ENCODE data around the gene NFKBIB.
A peak's percentile ranks its signal among the peaks of the same experiment; 100 is the strongest.
"Not testable (repeated sequence)": the region's sequence is repeated elsewhere in the genome, so short reads cannot be mapped to it uniquely, and the experiment has no call there.

Gene NFKBIB

GRCh38 chr19:38924388-38924787 lies 24.6 kb downstream of the NFKBIB start:
- DNase-seq = no peak

- no peak for DNase-seq
Observed at GRCh38 chr19:38928391-38929001, 28.7 kb downstream of the NFKBIB start.

- DNase-seq = peak; percentile 67 to 100 (median 96)
Observed at GRCh38 chr19:38929929-38930775, 30.4 kb downstream of the NFKBIB start, which contains the start of gene SARS2. SARS2 (minus strand) TSS chr19:38930763; CDS start chr19:38930736, 27 bp downstream.

GRCh38 chr19:38930776-38931520 lies 31.2 kb downstream of the NFKBIB start, which contains the start of gene MRPS12:
MRPS12 (plus strand) TSS chr19:38930944; CDS start chr19:38931295, 351 bp downstream.
- DNase-seq = peak in 45 of 56 donors; percentile 77 to 99 (median 98)

GRCh38 chr19:38931521-38931793 lies 31.7 kb downstream of the NFKBIB start:
- DNase-seq = no peak

- DNase-seq = no peak
Observed at GRCh38 chr19:38932425-38933179, 32.8 kb downstream of the NFKBIB start.

GRCh38 chr19:38933544-38933943 lies 33.8 kb downstream of the NFKBIB start:
- DNase-seq = no peak

- no peak for DNase-seq
Observed at GRCh38 chr19:38939957-38940356, 40.2 kb downstream of the NFKBIB start.

- not testable (repeated sequence) for DNase-seq
Observed at GRCh38 chr19:38941466-38941865, 41.7 kb downstream of the NFKBIB start.

GRCh38 chr19:38941979-38942378 lies 42.2 kb downstream of the NFKBIB start:
- no peak for DNase-seq

GRCh38 chr19:38942471-38943181 lies 42.9 kb downstream of the NFKBIB start:
- DNase-seq = no peak

- DNase-seq = peak in 1 of 56 donors; percentile 14
Observed at GRCh38 chr19:38944981-38945506, 45.3 kb downstream of the NFKBIB start.

GRCh38 chr19:38945562-38946228 lies 45.9 kb downstream of the NFKBIB start:
- no peak for DNase-seq

- DNase-seq = no peak
Observed at GRCh38 chr19:38946229-38947010, 46.7 kb downstream of the NFKBIB start.

GRCh38 chr19:38949580-38950367 lies 50.0 kb downstream of the NFKBIB start:
- peak in 55 of 56 donors; percentile 9 to 95 (median 80) for DNase-seq

- no peak for DNase-seq
Observed at GRCh38 chr19:38951187-38951586, 51.4 kb downstream of the NFKBIB start.

- DNase-seq = peak in 2 of 56 donors; percentile 7 to 10
Observed at GRCh38 chr19:38952395-38953165, 52.8 kb downstream of the NFKBIB start.
